ENCODE measurements around the gene SCARF1.
A peak's percentile ranks its signal among the peaks of the same experiment; 100 is the strongest.

Gene SCARF1

DNA sequence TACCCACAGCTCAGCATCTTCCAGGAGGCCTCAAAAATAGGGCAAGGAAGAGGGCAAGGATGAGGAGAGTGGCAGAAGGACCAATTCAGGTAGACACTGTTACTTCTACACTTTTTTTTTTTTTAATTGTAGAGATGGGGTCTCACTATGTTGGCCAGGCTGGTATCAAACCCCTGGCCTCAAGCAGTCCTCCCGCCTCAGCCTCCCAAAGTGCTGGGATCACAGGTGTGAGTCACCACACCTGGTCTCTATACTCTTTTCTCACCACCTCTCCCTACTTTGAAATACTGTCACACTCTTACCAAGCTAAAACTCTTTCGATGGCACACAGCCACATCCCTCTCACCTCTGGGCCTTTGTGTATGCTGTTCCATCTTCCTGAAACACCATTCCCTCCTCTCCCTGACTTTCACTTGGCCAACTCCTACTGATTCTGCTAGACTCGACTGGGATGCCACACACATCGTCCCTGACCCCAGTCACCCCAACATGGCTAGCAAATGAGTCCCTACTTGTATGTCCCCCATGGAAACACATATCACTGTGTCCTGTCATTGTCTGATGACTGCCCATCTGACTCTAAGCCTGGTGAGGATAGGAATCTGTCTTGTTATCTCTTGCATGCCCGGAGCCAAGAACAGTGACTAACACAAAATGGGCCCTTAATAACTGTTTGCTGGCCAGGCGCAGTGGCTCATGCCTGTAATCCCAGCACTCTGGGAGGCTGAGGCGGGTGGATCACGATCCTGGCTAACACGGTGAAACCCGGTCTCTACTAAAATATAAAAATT lies 9.7 kb downstream of the SCARF1 start:
- DNase-seq (ENCODE audit: insufficient read length) (no peak), FAIRE-seq (no peak)
- TF ChIP-seq POLR2A (IDR thresholded peaks at IDR 0.05; ENCODE audit: low read depth, low read length) (no peak), POLR2AphosphoS5 (IDR thresholded peaks at IDR 0.05; ENCODE audit: low read depth, low read length) (no peak), TAF1 (IDR thresholded peaks at IDR 0.05; ENCODE audit: borderline replicate concordance, low read depth, low read length) (no peak)

DNA sequence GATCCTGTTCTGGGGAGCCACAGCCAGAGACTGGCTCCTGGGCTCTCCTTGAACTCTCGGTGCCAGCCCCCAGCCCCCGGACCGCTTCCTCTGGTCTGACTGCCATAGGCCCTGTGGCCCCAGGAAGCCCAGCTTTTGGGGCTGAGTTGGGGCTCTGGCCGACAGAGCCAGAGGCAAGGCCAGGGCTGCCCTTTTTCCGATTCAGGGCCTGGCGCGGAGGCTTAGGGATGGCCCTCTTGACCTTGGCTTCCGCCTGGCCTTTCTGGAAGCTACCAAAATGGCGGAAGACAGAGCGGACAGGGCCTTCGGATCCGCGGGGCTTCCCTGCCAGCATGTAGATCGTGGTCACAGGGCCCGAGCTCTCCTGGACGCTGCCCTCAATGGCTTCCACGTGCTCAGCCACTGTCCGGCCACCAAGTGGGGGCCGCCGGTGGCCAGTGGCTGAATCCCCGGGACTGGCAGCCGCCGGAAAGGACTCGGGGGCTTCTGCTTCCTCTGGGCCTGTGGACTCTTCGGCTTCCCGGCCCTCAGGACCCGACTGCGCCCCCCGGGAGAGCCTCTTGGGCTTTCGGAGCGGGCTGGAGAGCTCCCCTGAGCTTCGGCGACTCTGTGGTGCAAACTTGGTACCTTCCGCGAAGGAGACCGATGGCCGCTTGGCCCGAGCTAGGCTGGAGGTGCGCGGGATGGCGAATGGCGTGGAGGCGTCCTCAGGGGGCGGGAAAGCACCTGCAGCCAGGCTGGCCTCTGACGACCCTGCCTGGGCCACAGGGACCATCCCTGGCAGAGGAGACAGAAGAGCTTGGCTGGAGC lies 10.5 kb downstream of the SCARF1 start:
- FAIRE-seq (no peak), DNase-seq (ENCODE audit: insufficient read length) (no peak)
- TF ChIP-seq POLR2A (IDR thresholded peaks at IDR 0.05; ENCODE audit: low read depth, low read length), result no peak
- no peak for TF ChIP-seq POLR2AphosphoS5 (IDR thresholded peaks at IDR 0.05; ENCODE audit: low read depth, low read length)
- TF ChIP-seq TAF1 (IDR thresholded peaks at IDR 0.05; ENCODE audit: borderline replicate concordance, low read depth, low read length), result no peak

GRCh38 chr17:1630662-1631061 lies 14.9 kb downstream of the SCARF1 start:
- FAIRE-seq (peak; percentile 62), DNase-seq (ENCODE audit: insufficient read length) (no peak)
- TF ChIP-seq POLR2AphosphoS5 (IDR thresholded peaks at IDR 0.05; ENCODE audit: low read depth, low read length) (no peak), TAF1 (IDR thresholded peaks at IDR 0.05; ENCODE audit: borderline replicate concordance, low read depth, low read length) (no peak), POLR2A (IDR thresholded peaks at IDR 0.05; ENCODE audit: low read depth, low read length) (no peak)

DNA sequence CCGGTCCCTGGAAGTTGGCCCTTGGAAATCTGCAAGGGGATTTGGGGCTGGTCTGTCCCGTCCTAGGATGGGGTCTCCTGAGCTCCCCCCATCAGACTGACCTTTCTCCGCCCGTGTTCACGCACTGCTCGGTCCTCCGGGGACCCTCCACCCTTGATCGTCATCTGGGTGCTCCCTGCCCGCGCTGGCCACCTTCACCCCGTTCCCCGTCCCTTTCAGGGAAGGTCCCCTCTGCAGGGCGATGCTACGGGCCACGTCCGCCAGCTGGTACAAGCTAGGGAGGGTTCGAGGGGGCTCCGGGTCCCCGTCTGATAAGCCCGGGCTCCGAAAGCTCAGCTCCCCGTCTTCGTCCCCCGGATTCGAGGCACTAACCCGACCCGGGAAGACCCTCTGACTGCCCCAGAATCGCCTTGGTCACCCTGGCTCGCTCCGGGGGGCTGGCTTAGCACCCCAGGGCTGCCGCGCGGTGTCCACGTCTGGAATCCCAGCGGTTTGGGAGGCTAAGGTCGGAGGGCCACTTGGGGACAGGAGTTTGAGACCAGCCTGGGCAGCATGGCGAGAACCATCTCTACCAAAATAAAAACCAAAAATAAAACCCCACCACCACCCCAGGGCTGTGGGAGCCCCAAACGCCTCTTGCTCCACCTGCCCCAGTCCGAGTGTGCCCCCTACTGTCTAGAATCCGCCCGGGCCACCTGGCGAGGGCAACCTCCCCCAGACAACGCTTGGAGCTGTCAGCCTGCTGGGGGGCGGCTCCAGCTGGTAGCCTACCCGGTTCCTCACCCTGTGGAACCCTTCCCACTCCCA lies 15.8 kb downstream of the SCARF1 start:
- DNase-seq (ENCODE audit: insufficient read length), result peak; percentile 65
- TF ChIP-seq POLR2AphosphoS5 (IDR thresholded peaks at IDR 0.05; ENCODE audit: low read depth, low read length) (no peak), POLR2A (IDR thresholded peaks at IDR 0.05; ENCODE audit: low read depth, low read length) (no peak), TAF1 (IDR thresholded peaks at IDR 0.05; ENCODE audit: borderline replicate concordance, low read depth, low read length) (no peak)
- peak; percentile 93 for FAIRE-seq

GRCh38 chr17:1628856-1629503 lies 16.6 kb downstream of the SCARF1 start:
- FAIRE-seq (peak; percentile 98), DNase-seq (ENCODE audit: insufficient read length) (peak; percentile 98)
- TF ChIP-seq TAF1 (IDR thresholded peaks at IDR 0.05; ENCODE audit: borderline replicate concordance, low read depth, low read length) (no peak), POLR2AphosphoS5 (IDR thresholded peaks at IDR 0.05; ENCODE audit: low read depth, low read length) (no peak), POLR2A (IDR thresholded peaks at IDR 0.05; ENCODE audit: low read depth, low read length) (peak; percentile 40; the same call in 1 of the 2 replicates)

DNA sequence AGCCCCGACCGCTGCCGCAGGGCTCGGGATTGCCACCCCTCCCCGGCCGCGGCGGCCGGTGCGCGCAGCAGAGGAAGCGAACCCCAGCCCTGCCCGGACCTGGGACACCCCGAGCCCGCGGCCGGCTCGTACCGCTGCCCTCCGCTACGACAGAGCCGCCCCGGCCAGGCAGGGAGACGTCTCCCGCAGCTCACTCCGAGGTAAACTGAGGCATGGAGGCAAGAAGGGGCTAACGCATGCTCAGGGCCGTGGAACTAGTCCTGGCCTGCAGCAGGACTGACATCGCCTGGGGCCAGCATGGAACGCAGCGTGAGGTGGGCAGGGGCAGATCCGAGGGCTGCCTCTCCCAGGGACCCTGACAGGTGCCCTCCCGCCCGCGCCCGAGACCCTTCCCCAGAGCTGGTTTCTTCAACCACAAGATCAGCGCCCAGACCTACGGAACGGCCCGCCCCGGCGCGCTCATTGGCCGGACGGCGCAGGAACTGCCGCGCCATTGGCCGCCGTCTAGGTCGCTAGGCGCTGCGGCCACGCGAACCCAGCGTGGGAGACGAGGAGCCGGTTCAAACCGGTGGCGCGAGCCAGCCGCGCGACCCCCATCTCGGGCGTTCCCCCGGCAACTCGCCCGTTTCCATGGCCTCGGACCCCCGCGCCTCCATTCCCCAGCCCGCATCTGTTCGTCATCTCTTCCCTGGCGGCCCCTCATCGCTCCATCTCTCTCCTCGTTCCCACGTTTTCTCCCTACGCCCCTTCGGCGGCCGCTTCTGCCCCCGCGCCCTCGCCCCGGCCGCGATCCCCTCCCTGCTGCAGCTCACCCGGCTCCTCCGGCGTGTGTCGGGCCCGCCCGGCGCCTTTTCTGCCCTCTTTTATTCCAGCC lies 17.3 kb downstream of the SCARF1 start, which contains the start of gene SLC43A2:
Gene SLC43A2 (minus strand): TSS at position 853 of the 874 bp plus-strand sequence. CDS start 960 bp downstream, outside the sequence.
- FAIRE-seq, result no peak
- DNase-seq (ENCODE audit: insufficient read length), result peak; percentile 96
- TF ChIP-seq TAF1 (IDR thresholded peaks at IDR 0.05; ENCODE audit: borderline replicate concordance, low read depth, low read length), result no peak
- peak; percentile 2; the same call in 1 of the 2 replicates for TF ChIP-seq POLR2A (IDR thresholded peaks at IDR 0.05; ENCODE audit: low read depth, low read length)
- TF ChIP-seq POLR2AphosphoS5 (IDR thresholded peaks at IDR 0.05; ENCODE audit: low read depth, low read length), result no peak

DNA sequence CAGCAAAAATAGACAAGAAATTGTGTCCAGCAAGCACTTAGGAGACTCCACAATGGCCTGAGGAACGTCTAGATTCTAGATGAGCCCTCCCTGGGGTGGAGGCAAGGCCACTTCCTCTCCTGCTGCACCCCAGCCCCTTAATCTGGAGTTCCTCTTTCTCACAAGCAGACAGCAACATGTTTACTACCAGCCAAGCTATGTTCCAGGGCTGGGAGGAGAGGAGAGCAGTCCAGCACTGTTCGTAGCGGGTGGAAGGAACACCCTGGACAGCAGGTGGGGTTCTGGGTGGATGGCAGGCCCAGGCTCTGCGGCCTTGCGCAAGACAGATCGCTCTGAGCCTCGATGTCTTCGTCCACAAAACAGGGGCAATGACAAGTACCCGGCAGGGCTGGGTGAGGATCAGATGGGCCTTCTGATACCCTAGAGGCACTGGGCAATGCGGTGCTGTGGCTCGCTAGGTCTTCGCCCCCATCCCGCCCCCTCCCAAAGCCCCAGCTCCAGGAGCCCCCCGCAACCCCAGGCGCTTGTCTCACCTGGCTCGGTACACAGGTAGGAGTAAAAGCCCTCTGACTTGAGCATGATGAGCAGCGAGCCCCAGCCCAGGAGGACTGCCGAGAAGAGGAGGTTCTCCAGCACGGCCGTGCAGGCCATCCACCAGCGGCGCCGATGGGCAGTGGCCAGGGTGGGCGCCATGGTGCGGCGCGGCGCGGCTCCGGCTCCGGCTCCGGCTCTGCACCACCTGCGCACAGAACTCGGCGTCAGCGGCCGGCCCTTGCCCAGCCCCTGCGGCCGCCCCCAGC lies 18.1 kb downstream of the SCARF1 start:
- FAIRE-seq (peak; percentile 87), DNase-seq (ENCODE audit: insufficient read length) (peak; percentile 48)
- TF ChIP-seq TAF1 (IDR thresholded peaks at IDR 0.05; ENCODE audit: borderline replicate concordance, low read depth, low read length), result no peak
- no peak for TF ChIP-seq POLR2AphosphoS5 (IDR thresholded peaks at IDR 0.05; ENCODE audit: low read depth, low read length)
- TF ChIP-seq POLR2A (IDR thresholded peaks at IDR 0.05; ENCODE audit: low read depth, low read length), result peak; percentile 32; the same call in 1 of the 2 replicates

- TF ChIP-seq TAF1 (IDR thresholded peaks at IDR 0.05; ENCODE audit: borderline replicate concordance, low read depth, low read length) (no peak), POLR2AphosphoS5 (IDR thresholded peaks at IDR 0.05; ENCODE audit: low read depth, low read length) (no peak), POLR2A (IDR thresholded peaks at IDR 0.05; ENCODE audit: low read depth, low read length) (no peak)
- DNase-seq (ENCODE audit: insufficient read length), result no peak
- peak; percentile 57 for FAIRE-seq
Measured at GRCh38 chr17:1626333-1626732, 19.2 kb downstream of the SCARF1 start.

- peak; percentile 42 for FAIRE-seq
- TF ChIP-seq TAF1 (IDR thresholded peaks at IDR 0.05; ENCODE audit: borderline replicate concordance, low read depth, low read length) (no peak), POLR2A (IDR thresholded peaks at IDR 0.05; ENCODE audit: low read depth, low read length) (no peak), POLR2AphosphoS5 (IDR thresholded peaks at IDR 0.05; ENCODE audit: low read depth, low read length) (no peak)
- DNase-seq (ENCODE audit: insufficient read length), result no peak
Measured at GRCh38 chr17:1625581-1625980, 20.0 kb downstream of the SCARF1 start.

All from GM12892 (cell line).